ENCODE data around the gene VCP.
A peak's percentile ranks its signal among the peaks of the same experiment; 100 is the strongest.

The VCP gene

GRCh38 chr9:35102769-35103659 is 30.6 kb upstream of the VCP start, which contains the start of gene STOML2:
Gene STOML2 (minus strand): TSS chr9:35103131. CDS start chr9:35103094, 37 bp downstream.
- DNase-seq: peak; percentile 81 to 83 (median 82)

DNA sequence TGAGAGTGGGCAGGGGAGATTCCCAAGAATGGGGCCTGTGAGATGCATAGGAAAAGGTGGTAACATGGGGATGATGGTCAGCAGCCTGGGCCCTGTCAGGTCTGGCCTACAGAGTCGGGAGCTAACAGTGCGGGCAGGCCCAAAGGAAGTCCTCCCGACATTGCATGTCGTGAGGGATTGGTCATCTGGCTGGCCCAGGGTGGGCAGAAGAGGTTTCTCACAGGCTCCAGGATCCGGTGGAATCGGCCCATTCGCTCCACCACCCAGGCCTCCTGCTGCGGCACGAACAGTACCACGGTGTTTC is 30.0 kb upstream of the VCP start:
- DNase-seq: no peak

DNA sequence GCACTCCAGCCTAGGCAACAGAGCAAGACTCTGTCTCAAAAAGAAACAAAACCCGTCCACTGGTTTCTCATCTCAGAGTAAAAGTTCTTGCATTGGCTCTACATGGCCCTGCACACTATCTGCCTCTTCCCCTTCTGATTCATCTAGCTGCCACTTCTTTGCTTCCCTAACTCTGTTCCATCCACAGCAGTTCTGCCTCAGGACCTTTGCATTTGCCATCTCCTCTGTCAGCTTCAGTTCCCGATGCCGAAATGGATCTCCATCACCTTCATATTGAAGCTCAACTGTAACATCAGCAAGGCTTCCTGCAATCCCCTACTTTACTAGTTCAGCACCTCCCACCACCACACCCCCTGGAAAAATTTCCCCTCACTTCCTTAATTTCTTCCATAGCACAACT is 25.1 kb upstream of the VCP start:
- no peak for DNase-seq

DNA sequence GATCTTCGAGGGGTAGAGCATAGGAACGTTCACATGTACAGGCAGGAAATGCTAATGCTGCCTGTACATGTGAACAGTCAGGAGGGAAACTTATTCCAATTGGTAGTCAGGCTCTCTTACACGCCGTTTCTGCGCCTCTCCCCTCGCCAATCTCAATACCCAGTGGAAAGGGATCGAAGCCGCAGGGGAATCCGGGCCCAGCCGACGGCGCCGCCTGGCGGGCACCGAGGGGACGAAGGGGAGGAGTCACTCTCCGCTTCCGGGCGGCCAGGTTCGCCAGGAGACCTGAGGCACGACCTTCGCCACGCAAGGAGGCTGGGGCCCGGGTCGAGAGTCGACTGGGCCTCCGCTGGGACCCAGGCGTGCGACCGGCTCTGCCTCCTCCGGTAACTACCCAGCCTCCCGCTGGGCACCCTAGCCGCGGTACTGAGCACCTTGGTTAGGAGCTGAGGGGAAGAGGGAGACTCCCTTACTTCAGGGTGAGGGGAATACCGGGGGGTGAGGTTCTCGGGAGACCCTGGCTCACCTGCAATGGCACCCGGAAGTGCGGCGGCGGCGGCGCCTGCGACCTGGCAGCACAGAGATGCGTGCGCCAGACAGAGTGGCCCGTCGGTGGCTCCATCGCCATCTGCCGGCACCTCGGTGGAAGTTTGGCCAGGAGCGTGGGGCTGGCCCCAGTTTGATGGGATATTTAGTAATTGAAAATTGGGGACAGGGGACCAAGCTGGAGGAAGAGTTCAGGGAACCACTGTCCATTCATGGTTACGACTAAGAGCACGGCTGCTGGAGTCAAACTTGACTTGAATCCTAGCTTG is 23.8 kb upstream of the VCP start, which contains the start of gene PIGO:
Gene PIGO (minus strand): TSS at position 557 of the 815 bp plus-strand sequence. CDS start 1,026 bp downstream, outside the sequence.
- DNase-seq: peak; percentile 83 to 84 (median 84)

GRCh38 chr9:35091536-35091935 is 19.1 kb upstream of the VCP start:
- no peak for DNase-seq

- no peak for DNase-seq
Measured at GRCh38 chr9:35089434-35089833, 17.0 kb upstream of the VCP start.

DNA sequence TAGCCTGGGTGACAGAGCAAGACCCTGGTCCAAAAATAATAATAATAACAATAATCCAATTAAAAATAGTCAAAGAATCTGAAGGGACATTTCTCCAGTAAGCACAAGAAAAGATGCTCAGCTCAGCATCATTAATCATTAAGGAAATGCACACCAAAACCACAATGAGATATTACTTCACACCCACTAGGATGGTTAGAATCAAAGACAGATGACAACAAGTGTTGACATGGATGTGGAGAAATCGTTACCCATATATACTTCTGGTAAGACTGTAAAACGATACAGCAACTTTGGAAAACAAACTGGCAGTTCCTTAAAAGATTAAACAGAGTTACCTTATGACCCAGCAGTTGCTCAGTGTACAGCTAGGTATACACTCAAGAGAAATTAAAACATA is 12.7 kb upstream of the VCP start:
- no peak for DNase-seq

DNA sequence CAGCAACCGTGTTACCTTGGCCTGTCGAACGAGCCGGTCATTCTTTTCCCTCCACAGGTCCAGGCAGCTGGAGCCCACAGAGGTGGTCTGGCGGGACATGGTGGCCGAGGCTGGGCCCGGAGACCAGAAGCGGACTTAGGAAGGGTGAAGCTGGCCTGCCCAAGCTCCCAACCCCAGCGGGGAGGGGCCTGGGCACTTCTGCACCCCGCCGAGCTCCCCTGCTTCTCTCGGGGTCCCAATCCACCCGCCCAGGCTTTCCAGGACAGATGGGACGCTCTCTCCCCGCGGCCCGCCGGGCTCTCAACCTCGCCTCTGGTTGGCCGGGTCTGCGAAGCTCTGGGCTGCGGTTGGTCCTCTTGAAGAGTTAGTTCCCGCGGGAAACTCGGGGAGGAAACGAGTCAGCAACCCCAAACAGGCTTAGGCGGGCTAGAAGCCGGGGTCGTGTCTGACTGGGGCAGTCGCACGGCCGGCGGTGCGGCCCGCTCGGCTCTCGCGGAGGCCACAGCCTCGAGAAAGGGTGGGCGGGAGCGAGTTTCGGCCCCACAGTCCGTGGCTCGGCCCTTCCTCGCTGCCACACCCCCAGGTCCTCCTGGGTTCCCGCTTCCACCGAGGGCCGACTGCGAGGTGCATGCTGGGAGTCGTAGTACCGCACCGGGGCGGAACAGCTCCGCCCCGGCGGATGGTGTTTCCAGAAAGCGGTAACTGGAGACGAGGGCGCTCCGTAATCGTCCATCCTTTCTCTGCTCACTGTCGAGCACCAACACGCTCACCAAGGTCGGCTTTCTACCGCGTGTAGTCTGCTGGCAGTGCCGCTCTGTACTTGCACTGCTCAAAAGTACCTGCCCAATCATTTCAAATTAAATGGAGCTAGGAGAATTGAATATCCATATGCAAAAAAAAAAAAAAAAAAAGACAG is 7.3 kb upstream of the VCP start, which contains the start of gene FANCG:
Gene FANCG (minus strand): TSS at position 517 of the 916 bp plus-strand sequence. CDS start 418 bp downstream, at position 99.
- peak; percentile 49 to 66 (median 60) for DNase-seq

- DNase-seq: no peak
Measured at GRCh38 chr9:35079041-35079425, 6.6 kb upstream of the VCP start.

- DNase-seq: no peak
Measured at GRCh38 chr9:35078066-35078465, 5.6 kb upstream of the VCP start.

DNA sequence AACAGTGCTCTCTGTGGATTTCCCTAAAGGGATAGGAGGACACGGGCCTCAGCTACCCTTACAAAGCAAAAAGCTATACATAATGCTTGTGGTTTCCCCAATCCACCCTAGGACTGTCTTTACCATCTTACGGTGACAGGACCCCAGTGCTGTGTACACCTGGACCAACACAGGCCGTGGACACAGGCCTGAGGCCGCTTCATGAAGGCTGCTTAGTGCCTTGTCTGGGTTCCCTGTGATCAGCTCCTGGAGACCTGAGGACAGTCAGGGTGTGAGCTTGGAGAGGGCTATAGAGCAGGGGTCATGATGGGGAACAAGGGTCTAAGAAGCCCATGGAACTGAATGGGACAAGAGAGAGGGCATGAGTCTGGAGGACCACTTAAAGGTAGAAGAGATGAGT is 4.4 kb upstream of the VCP start:
- DNase-seq: no peak

DNA sequence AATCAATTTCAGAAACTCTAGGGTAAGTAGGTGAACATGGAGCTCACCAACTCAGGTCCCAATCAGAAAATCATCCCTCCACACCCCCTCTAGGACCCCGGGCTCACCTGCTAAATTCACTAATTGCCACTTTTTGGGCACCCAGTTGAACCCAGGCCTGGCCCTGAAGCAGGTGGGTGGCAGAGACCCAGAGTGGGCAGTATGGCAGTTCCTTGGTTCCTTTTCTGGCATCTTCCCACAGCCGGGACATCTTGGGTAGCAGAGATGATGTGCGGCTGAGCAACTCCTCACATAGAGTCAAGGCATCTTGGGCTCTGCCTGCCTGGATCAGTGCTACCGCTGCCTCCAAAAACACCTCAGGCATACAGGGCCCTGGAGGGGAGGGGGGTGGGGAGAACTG is 2.9 kb upstream of the VCP start:
- DNase-seq: no peak

- no peak for DNase-seq
Measured at GRCh38 chr9:35074791-35075190, 2.4 kb upstream of the VCP start.

- DNase-seq: no peak
Measured at GRCh38 chr9:35074141-35074540, 1.7 kb upstream of the VCP start.

DNA sequence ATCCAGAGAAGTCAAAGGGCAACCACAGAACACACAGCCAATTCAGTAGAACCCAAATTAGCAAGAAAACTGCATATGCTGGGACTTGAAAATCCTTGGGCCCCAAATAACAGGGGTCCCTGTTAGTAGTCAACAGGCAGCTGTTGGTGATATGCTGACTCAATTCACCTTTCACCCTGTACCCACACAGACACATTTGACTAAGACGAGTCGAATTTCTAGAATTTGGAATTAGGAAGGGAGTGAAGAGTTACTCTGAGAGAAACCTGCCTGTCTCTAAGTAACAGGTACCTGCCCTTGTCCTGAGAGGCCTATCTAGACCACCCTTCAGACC is 821 bp upstream of the VCP start:
- DNase-seq: no peak

- peak; percentile 52 to 76 (median 61) for DNase-seq
Measured at GRCh38 chr9:35071814-35072460, 488 bp downstream of the VCP start.

- DNase-seq: no peak
Measured at GRCh38 chr9:35070823-35071813, 1.3 kb downstream of the VCP start.

- DNase-seq: no peak
Measured at GRCh38 chr9:35069020-35069419, 3.4 kb downstream of the VCP start.

DNA sequence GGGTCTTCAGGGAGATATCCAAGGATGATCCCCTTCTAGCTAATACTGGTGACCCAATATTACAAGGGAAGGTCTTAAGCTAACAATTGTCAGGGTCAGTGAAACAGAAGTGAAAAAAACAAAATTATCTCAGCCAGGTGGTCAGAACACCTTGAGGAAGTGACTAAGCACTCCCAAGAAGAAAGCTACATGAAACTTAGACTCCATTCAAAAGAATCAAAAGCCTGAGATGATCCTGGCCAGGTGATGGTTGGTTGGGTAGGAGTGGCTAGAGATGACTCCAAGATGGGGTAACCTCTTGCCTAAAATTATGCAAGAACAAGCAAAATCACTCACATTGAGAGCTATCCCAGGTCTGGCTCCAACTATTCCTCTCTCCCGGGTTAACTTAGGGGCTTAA is 5.4 kb downstream of the VCP start:
- no peak for DNase-seq

- DNase-seq: no peak
Measured at GRCh38 chr9:35060548-35061207, 11.7 kb downstream of the VCP start.
